ENCODE data around the gene MEIS1. TPM values are rescaled to one million over a fixed set of nuclear protein-coding genes. Genes with fewer than 3 reads are reported as not detected.

Gene MEIS1
- total and polyA plus RNA-seq, 2 donors from 2014 or later, result 7.3 to 36.7 TPM

DNA sequence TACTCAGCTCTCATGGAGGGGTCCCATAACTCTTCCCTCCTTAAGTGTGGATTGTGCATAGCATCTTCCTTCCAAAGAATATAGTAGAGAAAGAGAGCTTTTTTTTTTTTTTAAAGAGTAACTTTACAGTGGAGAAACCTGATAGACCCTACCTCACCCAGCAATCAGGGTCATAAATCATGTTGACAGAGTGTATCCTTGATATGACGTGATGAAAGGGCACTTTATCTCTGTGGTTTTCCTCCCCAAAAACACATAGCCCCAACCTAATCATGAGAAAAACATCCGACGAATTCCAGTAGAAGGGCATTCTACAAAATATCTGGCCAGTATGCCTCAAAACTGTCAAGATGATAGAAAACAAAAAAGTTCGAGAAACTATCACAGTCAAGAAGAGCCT lies 29.5 kb upstream of the MEIS1 start:
- TF ChIP-seq, protein P1, sequence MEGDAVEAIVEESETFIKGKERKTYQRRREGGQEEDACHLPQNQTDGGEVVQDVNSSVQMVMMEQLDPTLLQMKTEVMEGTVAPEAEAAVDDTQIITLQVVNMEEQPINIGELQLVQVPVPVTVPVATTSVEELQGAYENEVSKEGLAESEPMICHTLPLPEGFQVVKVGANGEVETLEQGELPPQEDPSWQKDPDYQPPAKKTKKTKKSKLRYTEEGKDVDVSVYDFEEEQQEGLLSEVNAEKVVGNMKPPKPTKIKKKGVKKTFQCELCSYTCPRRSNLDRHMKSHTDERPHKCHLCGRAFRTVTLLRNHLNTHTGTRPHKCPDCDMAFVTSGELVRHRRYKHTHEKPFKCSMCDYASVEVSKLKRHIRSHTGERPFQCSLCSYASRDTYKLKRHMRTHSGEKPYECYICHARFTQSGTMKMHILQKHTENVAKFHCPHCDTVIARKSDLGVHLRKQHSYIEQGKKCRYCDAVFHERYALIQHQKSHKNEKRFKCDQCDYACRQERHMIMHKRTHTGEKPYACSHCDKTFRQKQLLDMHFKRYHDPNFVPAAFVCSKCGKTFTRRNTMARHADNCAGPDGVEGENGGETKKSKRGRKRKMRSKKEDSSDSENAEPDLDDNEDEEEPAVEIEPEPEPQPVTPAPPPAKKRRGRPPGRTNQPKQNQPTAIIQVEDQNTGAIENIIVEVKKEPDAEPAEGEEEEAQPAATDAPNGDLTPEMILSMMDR (IDR thresholded peaks at IDR 0.05; ENCODE audit: borderline replicate concordance, extremely low read depth, insufficient read depth), result no peak

DNA sequence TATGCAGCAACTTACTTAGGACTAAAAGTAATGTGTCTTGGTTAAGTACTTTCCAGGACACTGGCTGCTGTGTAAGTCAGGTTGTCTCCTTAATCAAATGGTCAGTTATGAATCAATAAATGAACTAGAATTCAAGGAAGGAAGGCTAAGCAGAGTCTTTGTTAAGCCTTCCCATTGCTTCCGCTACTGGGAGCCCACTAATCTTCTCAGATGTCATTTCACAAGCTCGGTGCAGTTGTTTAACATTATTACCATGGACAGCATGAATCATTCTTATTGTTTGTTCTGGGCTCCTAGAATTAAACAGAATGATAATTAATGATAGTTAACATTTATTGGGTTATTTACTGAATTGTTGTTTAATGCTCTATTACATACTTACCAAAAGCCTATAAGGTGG lies 26.0 kb upstream of the MEIS1 start:
- TF ChIP-seq, protein P1 (IDR thresholded peaks at IDR 0.05; ENCODE audit: borderline replicate concordance, extremely low read depth, insufficient read depth), result no peak
- DNase-seq, result no peak
- no peaks in the 10 kb centered on the region for H3K9me3 ChIP-seq (ENCODE audit: control insufficient read depth in 2 of 3, insufficient read depth in 1 of 3, low read length in 3 of 3)
- no peak overlapping the region for H3K4me3 ChIP-seq (ENCODE audit: low read length in 3 of 3)
- no peaks in the 10 kb centered on the region for H3K27me3 ChIP-seq (ENCODE audit: control insufficient read depth, insufficient read depth, low read length)
- H3K4me1 ChIP-seq (ENCODE audit: control insufficient read depth in 2 of 3, insufficient read depth in 2 of 3, low read depth in 1 of 3, low read length in 3 of 3), result no peaks in the 10 kb centered on the region
- no peak overlapping the region for H3K9ac ChIP-seq (ENCODE audit: low read length in 3 of 3)
- no peaks in the 10 kb centered on the region for H3K36me3 ChIP-seq (ENCODE audit: control insufficient read depth in 2 of 3, insufficient read depth in 3 of 3, low read length in 3 of 3)
- intact Hi-C loops (cut with DNase I), result no loop called here
- H3K27ac ChIP-seq (ENCODE audit: low read depth in 2 of 2, low read length in 2 of 2), result no peak overlapping the region
- no peak for FAIRE-seq

More for the DNA sequence above, 29.5 kb upstream of the MEIS1 start:
- peaks cover 0 to under 1% (median 0%) of the 10 kb centered on the region in 3 donors for H3K9me3 ChIP-seq (ENCODE audit: control insufficient read depth in 2 of 3, insufficient read depth in 1 of 3, low read length in 3 of 3)
- no peak for FAIRE-seq
- no peaks in the 10 kb centered on the region for H3K36me3 ChIP-seq (ENCODE audit: control insufficient read depth in 2 of 3, insufficient read depth in 3 of 3, low read length in 3 of 3)
- intact Hi-C loops (cut with DNase I), result no loop called here
- no peaks in the 10 kb centered on the region for H3K27me3 ChIP-seq (ENCODE audit: control insufficient read depth, insufficient read depth, low read length)
- no peaks in the 10 kb centered on the region for H3K4me1 ChIP-seq (ENCODE audit: control insufficient read depth in 2 of 3, insufficient read depth in 2 of 3, low read depth in 1 of 3, low read length in 3 of 3)
- no peak overlapping the region for H3K4me3 ChIP-seq (ENCODE audit: low read length in 3 of 3)
- no peak overlapping the region for H3K27ac ChIP-seq (ENCODE audit: low read depth in 2 of 2, low read length in 2 of 2)
- DNase-seq, result no peak
- no peak overlapping the region for H3K9ac ChIP-seq (ENCODE audit: low read length in 3 of 3)

DNA sequence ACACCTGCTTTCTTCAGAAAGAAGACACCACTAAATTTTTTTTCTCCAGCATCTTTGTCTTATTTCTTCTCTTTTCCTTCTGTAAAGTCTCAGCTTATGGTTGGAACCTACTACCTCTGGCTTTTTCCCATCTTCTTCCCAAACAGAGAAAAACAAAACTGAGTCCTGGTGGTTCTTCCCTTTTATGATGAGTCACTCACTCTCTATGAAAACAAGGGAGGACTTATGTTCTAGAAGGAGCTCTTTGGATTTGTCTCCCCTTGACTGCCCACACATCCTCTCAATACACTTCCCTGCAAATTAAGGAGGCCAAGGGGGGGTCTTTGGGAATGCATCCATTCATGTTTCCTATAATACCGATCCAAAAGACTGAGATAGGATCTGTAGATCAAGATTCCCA lies 22.1 kb upstream of the MEIS1 start:
- H3K27me3 ChIP-seq (ENCODE audit: control insufficient read depth, insufficient read depth, low read length), result no peaks in the 10 kb centered on the region
- intact Hi-C loops (cut with DNase I), result no loop called here
- H3K4me3 ChIP-seq (ENCODE audit: low read length in 3 of 3), result no peak overlapping the region
- DNase-seq, result no peak
- TF ChIP-seq, protein P1 (IDR thresholded peaks at IDR 0.05; ENCODE audit: borderline replicate concordance, extremely low read depth, insufficient read depth), result no peak
- H3K27ac ChIP-seq (ENCODE audit: low read depth in 2 of 2, low read length in 2 of 2), result no peak overlapping the region
- H3K9me3 ChIP-seq (ENCODE audit: control insufficient read depth in 2 of 3, insufficient read depth in 1 of 3, low read length in 3 of 3), result no peaks in the 10 kb centered on the region
- no peak for FAIRE-seq
- H3K4me1 ChIP-seq (ENCODE audit: control insufficient read depth in 2 of 3, insufficient read depth in 2 of 3, low read depth in 1 of 3, low read length in 3 of 3), result no peaks in the 10 kb centered on the region
- H3K36me3 ChIP-seq (ENCODE audit: control insufficient read depth in 2 of 3, insufficient read depth in 3 of 3, low read length in 3 of 3), result no peaks in the 10 kb centered on the region
- H3K9ac ChIP-seq (ENCODE audit: low read length in 3 of 3), result no peak overlapping the region

DNA sequence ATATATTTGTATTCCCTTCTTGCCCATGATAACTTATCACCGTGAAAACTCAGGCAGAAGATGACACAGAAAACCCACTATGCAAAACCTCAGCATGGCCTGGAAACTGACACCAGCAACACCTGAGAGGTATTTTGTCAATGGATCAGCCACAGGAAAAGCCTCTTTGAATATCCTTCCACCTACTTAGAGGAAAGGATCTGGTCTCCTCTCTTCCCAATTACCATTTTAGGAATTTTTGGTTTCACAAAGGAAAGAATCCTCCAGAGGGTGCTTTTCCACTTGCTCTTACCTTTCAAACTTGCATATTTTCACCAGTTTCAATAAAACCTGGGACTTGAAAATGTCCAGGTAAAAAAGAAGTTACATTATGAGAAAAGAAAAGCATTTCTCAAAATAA lies 20.0 kb upstream of the MEIS1 start:
- TF ChIP-seq, protein P1 (IDR thresholded peaks at IDR 0.05; ENCODE audit: borderline replicate concordance, extremely low read depth, insufficient read depth), result no peak
- Histone ChIP-seq H3K27ac (ENCODE audit: low read depth in 2 of 2, low read length in 2 of 2) (no peak overlapping the region), H3K4me3 (ENCODE audit: low read length in 3 of 3) (no peak overlapping the region), H3K9ac (ENCODE audit: low read length in 3 of 3) (no peak overlapping the region), H3K36me3 (ENCODE audit: control insufficient read depth in 2 of 3, insufficient read depth in 3 of 3, low read length in 3 of 3) (no peaks in the 10 kb centered on the region), H3K4me1 (ENCODE audit: control insufficient read depth in 2 of 3, insufficient read depth in 2 of 3, low read depth in 1 of 3, low read length in 3 of 3) (no peaks in the 10 kb centered on the region), H3K27me3 (ENCODE audit: control insufficient read depth, insufficient read depth, low read length) (no peaks in the 10 kb centered on the region), H3K9me3 (ENCODE audit: control insufficient read depth in 2 of 3, insufficient read depth in 1 of 3, low read length in 3 of 3) (no peaks in the 10 kb centered on the region)
- DNase-seq (no peak), FAIRE-seq (no peak)
- intact Hi-C loops (cut with DNase I), result no loop called here

Measured in kidney (tissue), 14 donors.